CD8-positive, alpha-beta memory T cell (primary cell): ENCODE measurements around the gene VEGFC. TPM values are rescaled to one million over a fixed set of nuclear protein-coding genes. Genes with fewer than 3 reads are reported as not detected.

Source experiments
- CTCF ChIA-PET: fragments of 350-600 bp; sonication (Branson Sonifier 250); formaldehyde crosslinking; loops from one replicate; lab custom pipeline; 2021; ENCODE audit warnings: antibody characterized with exemption; lab: Charles Lee
- POLR2A ChIA-PET: fragments of 350-600 bp; sonication (Branson Sonifier 250); formaldehyde crosslinking; loops from one replicate; lab custom pipeline; 2021; ENCODE audit warnings: antibody characterized with exemption; lab: Charles Lee
- DNase-seq, 5 donors: peaks; one replicate each; pipeline versions ENCODE4 v3.0.0 to v3.0.0-alpha.2; 2020 to 2022; ENCODE audit warnings: mixed read lengths in 1 of 5
- H3K27ac ChIP-seq: one replicate; pipeline ENCODE4 v1.7.0; 2013; ENCODE audit warnings: low read depth, mild to moderate bottlenecking, low read length, moderate library complexity
- H3K27me3 ChIP-seq: 2 replicates; pipeline ENCODE4 v1.7.0; 2013; ENCODE audit warnings: low read length, mild to moderate bottlenecking; ENCODE audit not compliant: insufficient read depth, poor library complexity, severe bottlenecking
- H3K36me3 ChIP-seq: 2 replicates; pipeline ENCODE4 v1.7.0; 2013; ENCODE audit warnings: mild to moderate bottlenecking, low read length, moderate library complexity; ENCODE audit not compliant: insufficient read depth
- H3K4me1 ChIP-seq: 2 replicates; pipeline ENCODE4 v1.7.0; 2013; ENCODE audit warnings: mild to moderate bottlenecking, low read length, moderate library complexity; ENCODE audit not compliant: insufficient read depth
- H3K4me3 ChIP-seq: 2 replicates; pipeline ENCODE4 v1.7.0; 2013; ENCODE audit warnings: mild to moderate bottlenecking, low read length
- H3K9me3 ChIP-seq: 2 replicates; pipeline ENCODE4 v1.7.0; 2013; ENCODE audit warnings: mild to moderate bottlenecking, low read length
- H3K27ac Mint-ChIP-seq, 8 donors: one replicate each; pipeline ENCODE4 v1.8.0; 2020 to 2021; ENCODE audit warnings: mixed read lengths in 8 of 8, mild to moderate bottlenecking in 6 of 8, inconsistent platforms in 3 of 8, moderate library complexity in 3 of 8
- H3K27me3 Mint-ChIP-seq, 2 donors: one replicate each; pipeline ENCODE4 v1.8.0; 2020 to 2021; ENCODE audit warnings: mixed read lengths in 2 of 2, mild to moderate bottlenecking in 1 of 2, moderate library complexity in 1 of 2
- H3K36me3 Mint-ChIP-seq, 3 donors: one replicate each; pipeline ENCODE4 v1.8.0; 2020 to 2021; ENCODE audit warnings: mixed read lengths in 3 of 3, inconsistent platforms in 1 of 3, mild to moderate bottlenecking in 1 of 3
- H3K4me1 Mint-ChIP-seq, 3 donors: one replicate each; pipeline ENCODE4 v1.8.0; 2020 to 2021; ENCODE audit warnings: mixed read lengths in 3 of 3, inconsistent platforms in 1 of 3, mild to moderate bottlenecking in 1 of 3
- H3K4me3 Mint-ChIP-seq, 7 donors: one replicate each; pipeline ENCODE4 v1.8.0; 2020 to 2021; ENCODE audit warnings: mixed read lengths in 7 of 7, mild to moderate bottlenecking in 6 of 7, moderate library complexity in 4 of 7, inconsistent platforms in 2 of 7
- H3K9me3 Mint-ChIP-seq, 5 donors: one replicate each; pipeline ENCODE4 v1.8.0; 2020 to 2022; ENCODE audit warnings: mixed read lengths in 5 of 5, mild to moderate bottlenecking in 3 of 5, moderate library complexity in 2 of 5, inconsistent platforms in 1 of 5
- polyA plus RNA-seq: library from polyadenylated mRNA; unstranded; fragments of 300-500 nt; fragmentation: Illumina TruSeq; gene quantifications from one replicate; pipeline ENCODE4 v1.2.3, GENCODE V29; 2021
- total RNA-seq, 2 experiments: library from RNA; stranded (reverse); gene quantifications; one replicate each; pipeline ENCODE4 v1.2.3, GENCODE V29; 2021

The VEGFC gene
- total and polyA plus RNA-seq, 3 experiments from 2014 or later, result not detected

DNA sequence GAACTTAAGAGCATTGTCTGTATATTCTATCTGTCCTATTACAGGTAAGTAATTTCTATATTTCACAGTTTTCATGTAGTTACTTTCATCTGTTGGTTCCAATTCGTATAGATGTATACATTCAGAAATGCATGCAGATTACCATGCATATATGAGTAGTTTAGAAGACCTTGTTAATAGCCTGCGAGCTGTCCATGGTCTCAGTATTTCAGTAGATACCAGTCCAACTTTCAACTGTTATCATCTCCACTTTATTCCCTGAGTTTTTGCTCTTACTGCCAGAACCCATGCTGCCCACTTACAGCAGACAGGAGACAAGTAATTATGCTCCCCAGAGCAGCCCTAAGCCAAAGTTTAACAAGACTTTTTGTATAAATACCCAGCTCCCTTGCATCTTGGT lies 37.7 kb downstream of the VEGFC start:
- Histone ChIP-seq H3K36me3 (no peaks in the 10 kb centered on the region), H3K9me3 (no peaks in the 10 kb centered on the region), H3K27me3 (no peaks in the 10 kb centered on the region), H3K27ac (no peak overlapping the region), H3K4me3 (no peak overlapping the region), H3K4me1 (no peaks in the 10 kb centered on the region)
- Mint-ChIP-seq H3K27me3 (peaks cover 0 to 3% of the 10 kb centered on the region in 2 donors), H3K4me3 (no peak overlapping the region), H3K27ac (no peak overlapping the region), H3K9me3 (peaks cover 0 to 3% (median 0%) of the 10 kb centered on the region in 5 donors), H3K36me3 (no peaks in the 10 kb centered on the region), H3K4me1 (no peaks in the 10 kb centered on the region)
- ChIA-PET POLR2A (no interaction called here), CTCF (no interaction called here)
- DNase-seq, result no peak

DNA sequence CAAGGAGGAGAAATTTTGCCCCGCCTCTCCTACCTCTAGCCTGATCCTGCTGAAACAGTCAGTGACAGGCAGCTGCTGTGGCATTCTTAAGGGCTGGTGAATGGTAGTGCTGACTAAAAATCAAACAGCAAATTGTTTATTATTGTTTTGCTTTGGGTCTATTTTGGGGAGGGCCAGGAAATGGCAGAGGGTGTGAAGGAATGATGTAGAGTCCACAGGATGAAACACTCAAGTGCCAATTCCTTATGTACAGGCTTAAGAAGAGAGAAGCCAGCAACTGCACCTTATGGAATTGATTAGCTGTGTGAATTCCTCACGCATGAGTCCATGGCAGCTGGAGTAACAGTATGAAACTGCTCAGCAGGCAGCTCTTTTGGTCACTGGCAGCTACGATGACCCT lies 39.7 kb downstream of the VEGFC start:
- Mint-ChIP-seq H3K9me3 (peaks cover 0 to 3% (median 0%) of the 10 kb centered on the region in 5 donors), H3K27ac (no peak overlapping the region), H3K4me1 (no peaks in the 10 kb centered on the region), H3K4me3 (no peak overlapping the region), H3K27me3 (peaks cover 0 to 1% of the 10 kb centered on the region in 2 donors), H3K36me3 (no peaks in the 10 kb centered on the region)
- Histone ChIP-seq H3K9me3 (no peaks in the 10 kb centered on the region), H3K4me3 (no peak overlapping the region), H3K36me3 (no peaks in the 10 kb centered on the region), H3K27ac (no peak overlapping the region), H3K27me3 (no peaks in the 10 kb centered on the region), H3K4me1 (no peaks in the 10 kb centered on the region)
- CTCF ChIA-PET, result no interaction called here
- POLR2A ChIA-PET, result no interaction called here
- no peak for DNase-seq

DNA sequence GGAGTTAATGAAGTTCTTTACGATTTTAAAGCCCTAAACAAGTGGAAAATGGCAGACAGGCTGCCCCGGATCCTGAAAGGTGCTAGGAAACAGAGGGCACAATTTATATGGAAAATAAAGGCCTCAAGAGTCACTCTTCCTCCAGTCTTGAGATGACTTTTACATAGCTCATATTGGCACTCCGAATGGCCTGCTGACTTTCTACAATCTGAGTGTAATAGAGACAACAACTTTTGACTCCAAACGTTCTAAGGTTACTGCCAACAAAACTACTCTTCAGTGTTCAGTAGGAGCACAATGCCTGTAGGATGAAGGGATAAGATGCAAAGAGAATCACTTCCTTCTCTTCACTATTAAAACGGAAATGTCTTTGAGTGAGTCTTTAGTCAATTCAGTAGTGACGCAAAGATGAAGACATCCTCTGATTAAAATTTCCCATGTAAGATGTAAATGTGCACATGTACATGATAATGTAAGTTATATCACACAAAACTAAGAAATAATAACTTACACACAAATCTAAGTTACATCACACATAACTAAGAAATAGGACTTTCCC lies 40.5 kb downstream of the VEGFC start:
- Histone ChIP-seq H3K27ac (no peak overlapping the region), H3K4me1 (no peaks in the 10 kb centered on the region), H3K4me3 (no peak overlapping the region), H3K9me3 (no peaks in the 10 kb centered on the region), H3K27me3 (no peaks in the 10 kb centered on the region), H3K36me3 (no peaks in the 10 kb centered on the region)
- no peak for DNase-seq
- ChIA-PET CTCF (no interaction called here), POLR2A (no interaction called here)
- Mint-ChIP-seq H3K9me3 (peaks cover 0 to 2% (median 0%) of the 10 kb centered on the region in 5 donors), H3K4me1 (no peaks in the 10 kb centered on the region), H3K27ac (no peak overlapping the region), H3K27me3 (peaks cover 0 to 1% of the 10 kb centered on the region in 2 donors), H3K4me3 (no peak overlapping the region), H3K36me3 (no peaks in the 10 kb centered on the region)

DNA sequence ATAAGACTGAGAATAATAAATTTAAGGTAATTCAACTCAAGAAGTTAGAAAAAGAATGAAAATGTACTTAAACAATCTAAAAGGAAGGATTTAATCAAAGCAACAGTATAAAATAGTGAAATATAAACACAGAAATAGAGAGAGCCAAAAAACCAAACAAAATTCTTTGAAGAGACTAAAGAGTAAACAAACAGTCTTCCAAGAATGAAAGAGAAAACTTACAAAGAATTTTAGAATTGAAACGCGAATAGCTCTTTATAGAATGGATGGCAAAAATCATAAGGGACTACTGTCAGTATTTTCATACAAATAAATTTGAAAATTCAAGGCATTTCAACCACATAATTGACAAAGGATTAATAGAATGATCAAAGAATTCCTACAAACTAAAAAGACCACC lies 41.7 kb downstream of the VEGFC start:
- Histone ChIP-seq H3K27ac (no peak overlapping the region), H3K9me3 (no peaks in the 10 kb centered on the region), H3K4me1 (no peaks in the 10 kb centered on the region), H3K4me3 (no peak overlapping the region), H3K27me3 (no peaks in the 10 kb centered on the region), H3K36me3 (no peaks in the 10 kb centered on the region)
- DNase-seq, result no peak
- CTCF ChIA-PET, result no interaction called here
- no peaks in the 10 kb centered on the region for H3K4me1 Mint-ChIP-seq
- no peaks in the 10 kb centered on the region for H3K9me3 Mint-ChIP-seq
- POLR2A ChIA-PET, result no interaction called here
- no peak overlapping the region for H3K27ac Mint-ChIP-seq
- no peaks in the 10 kb centered on the region for H3K36me3 Mint-ChIP-seq
- no peak overlapping the region for H3K4me3 Mint-ChIP-seq
- H3K27me3 Mint-ChIP-seq, result no peaks in the 10 kb centered on the region

DNA sequence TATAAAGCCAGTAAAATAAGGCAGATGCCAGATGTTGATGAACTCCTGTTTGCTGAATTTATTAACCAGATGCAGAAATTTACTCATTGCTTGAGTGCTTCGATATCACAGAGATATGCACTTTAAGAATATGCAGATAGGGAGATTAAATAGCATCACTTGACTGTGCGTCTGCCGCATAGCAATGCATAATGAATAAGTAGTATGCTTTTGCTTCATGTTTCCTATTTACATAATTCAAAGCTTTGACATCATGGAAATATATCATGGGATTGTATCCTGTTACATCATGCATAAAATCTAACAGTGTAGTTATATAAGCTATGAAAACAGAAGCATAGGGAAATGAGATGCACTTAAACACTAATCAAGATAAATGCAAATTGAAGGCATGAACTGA lies 45.9 kb downstream of the VEGFC start:
- H3K9me3 Mint-ChIP-seq, result peaks cover 0 to 1% (median 0%) of the 10 kb centered on the region in 5 donors
- no peaks in the 10 kb centered on the region for H3K4me1 ChIP-seq
- POLR2A ChIA-PET, result no interaction called here
- no peak overlapping the region for H3K4me3 ChIP-seq
- H3K4me3 Mint-ChIP-seq, result no peak overlapping the region
- no peak overlapping the region for H3K27ac ChIP-seq
- no peaks in the 10 kb centered on the region for H3K27me3 Mint-ChIP-seq
- no peaks in the 10 kb centered on the region for H3K36me3 Mint-ChIP-seq
- no peak overlapping the region for H3K27ac Mint-ChIP-seq
- H3K36me3 ChIP-seq, result no peaks in the 10 kb centered on the region
- no peak for DNase-seq
- CTCF ChIA-PET, result no interaction called here
- no peaks in the 10 kb centered on the region for H3K27me3 ChIP-seq
- no peaks in the 10 kb centered on the region for H3K4me1 Mint-ChIP-seq
- no peaks in the 10 kb centered on the region for H3K9me3 ChIP-seq

DNA sequence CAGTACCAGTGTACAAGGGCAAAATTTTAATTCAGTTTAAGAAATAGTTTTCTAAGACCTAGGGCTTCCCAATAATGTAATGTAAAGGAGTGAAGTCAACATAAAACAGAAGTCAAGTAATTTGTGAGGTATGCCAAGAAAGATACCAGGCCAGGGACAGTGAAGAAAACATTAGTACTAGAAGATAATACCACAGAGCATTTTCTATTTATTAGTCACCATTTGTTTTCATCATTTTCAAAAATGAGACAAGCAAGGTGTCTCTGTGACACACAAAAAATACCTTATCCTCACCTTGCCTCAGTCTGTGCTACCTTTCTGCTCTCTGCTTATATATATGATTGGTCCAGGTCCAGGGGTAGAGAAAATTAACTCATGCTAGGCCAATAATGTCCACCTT lies 46.8 kb downstream of the VEGFC start:
- H3K36me3 Mint-ChIP-seq, result no peaks in the 10 kb centered on the region
- H3K27ac Mint-ChIP-seq, result no peak overlapping the region
- H3K27ac ChIP-seq, result no peak overlapping the region
- no peaks in the 10 kb centered on the region for H3K27me3 ChIP-seq
- no peaks in the 10 kb centered on the region for H3K27me3 Mint-ChIP-seq
- no peak overlapping the region for H3K4me3 Mint-ChIP-seq
- peaks cover 0 to 1% (median 0%) of the 10 kb centered on the region in 5 donors for H3K9me3 Mint-ChIP-seq
- H3K36me3 ChIP-seq, result no peaks in the 10 kb centered on the region
- no peak for DNase-seq
- H3K4me1 ChIP-seq, result no peaks in the 10 kb centered on the region
- ChIA-PET POLR2A (no interaction called here), CTCF (no interaction called here)
- H3K4me1 Mint-ChIP-seq, result no peaks in the 10 kb centered on the region
- H3K4me3 ChIP-seq, result no peak overlapping the region
- no peaks in the 10 kb centered on the region for H3K9me3 ChIP-seq

DNA sequence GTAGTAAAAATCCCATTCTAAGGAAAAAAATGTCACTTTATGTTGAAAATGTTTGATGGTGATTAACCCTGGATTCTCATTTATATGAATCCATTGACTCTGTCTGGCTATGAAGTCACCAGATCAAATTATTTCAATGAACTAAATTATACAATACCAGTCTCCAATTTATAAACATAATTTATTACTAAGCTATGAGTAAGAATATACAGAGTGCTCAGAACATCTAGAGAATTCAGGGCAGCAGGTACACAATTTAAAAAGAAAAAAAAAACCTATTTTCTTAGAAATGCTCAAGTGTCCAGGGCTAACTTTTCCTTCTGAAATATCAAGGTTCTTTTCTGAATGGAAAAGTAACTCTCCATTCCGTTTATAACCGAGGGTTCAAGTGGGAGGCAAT lies 48.6 kb downstream of the VEGFC start:
- H3K9me3 ChIP-seq, result no peaks in the 10 kb centered on the region
- ChIA-PET POLR2A (no interaction called here), CTCF (no interaction called here)
- peaks cover 0 to 2% (median 0%) of the 10 kb centered on the region in 5 donors for H3K9me3 Mint-ChIP-seq
- no peak overlapping the region for H3K4me3 Mint-ChIP-seq
- no peak overlapping the region for H3K4me3 ChIP-seq
- H3K36me3 ChIP-seq, result no peaks in the 10 kb centered on the region
- no peaks in the 10 kb centered on the region for H3K27me3 ChIP-seq
- no peaks in the 10 kb centered on the region for H3K4me1 ChIP-seq
- H3K27ac Mint-ChIP-seq, result no peak overlapping the region
- no peaks in the 10 kb centered on the region for H3K36me3 Mint-ChIP-seq
- H3K4me1 Mint-ChIP-seq, result no peaks in the 10 kb centered on the region
- no peak overlapping the region for H3K27ac ChIP-seq
- DNase-seq, result no peak
- no peaks in the 10 kb centered on the region for H3K27me3 Mint-ChIP-seq

DNA sequence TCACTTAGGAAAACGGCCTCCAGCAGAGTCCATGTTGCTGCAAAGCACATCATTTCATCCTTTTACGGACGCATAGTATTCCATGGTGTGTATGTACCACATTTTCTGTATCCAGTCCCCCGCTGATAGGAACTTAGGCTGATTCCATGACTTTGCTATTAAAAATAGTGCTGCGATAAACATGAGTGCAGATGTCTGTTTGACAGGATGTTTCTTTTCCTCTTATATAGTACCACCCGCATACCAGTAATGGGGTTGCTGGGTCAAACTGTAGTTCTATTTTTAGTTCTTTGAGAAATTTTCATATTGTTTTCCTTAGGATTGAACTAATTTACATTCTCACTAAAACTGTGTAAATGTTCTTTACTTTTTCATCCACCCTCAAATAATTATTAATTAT lies 50.5 kb downstream of the VEGFC start:
- H3K27ac ChIP-seq, result no peak overlapping the region
- H3K27me3 ChIP-seq, result no peaks in the 10 kb centered on the region
- Mint-ChIP-seq H3K27ac (no peak overlapping the region), H3K36me3 (no peaks in the 10 kb centered on the region), H3K4me1 (no peaks in the 10 kb centered on the region), H3K4me3 (no peak overlapping the region), H3K9me3 (peaks cover 0 to 2% (median 0%) of the 10 kb centered on the region in 5 donors), H3K27me3 (no peaks in the 10 kb centered on the region)
- CTCF ChIA-PET, result no interaction called here
- no peak for DNase-seq
- no peaks in the 10 kb centered on the region for H3K36me3 ChIP-seq
- H3K4me3 ChIP-seq, result no peak overlapping the region
- H3K4me1 ChIP-seq, result no peaks in the 10 kb centered on the region
- POLR2A ChIA-PET, result no interaction called here
- no peaks in the 10 kb centered on the region for H3K9me3 ChIP-seq

DNA sequence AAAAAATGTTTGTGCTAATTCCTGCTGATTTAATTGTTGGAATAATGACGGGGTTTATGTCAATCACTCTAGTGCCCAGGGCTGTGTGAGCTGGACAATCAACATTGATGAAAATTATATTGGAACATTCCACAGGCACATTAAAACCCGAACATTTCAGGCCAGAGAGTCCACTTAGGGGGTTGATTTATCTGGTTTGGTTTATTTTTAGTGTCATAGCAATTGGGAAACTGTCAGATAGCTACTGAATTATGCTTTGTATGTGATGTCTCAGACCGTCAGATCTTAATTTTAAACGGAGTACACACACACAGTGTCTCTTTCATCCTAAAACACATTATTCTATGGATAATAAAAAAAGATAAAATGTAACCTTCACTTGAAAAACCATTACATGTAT lies 51.5 kb downstream of the VEGFC start:
- H3K36me3 Mint-ChIP-seq, result no peaks in the 10 kb centered on the region
- peaks cover 0 to 2% (median 0%) of the 10 kb centered on the region in 5 donors for H3K9me3 Mint-ChIP-seq
- H3K36me3 ChIP-seq, result no peaks in the 10 kb centered on the region
- no peaks in the 10 kb centered on the region for H3K27me3 Mint-ChIP-seq
- no peaks in the 10 kb centered on the region for H3K4me1 Mint-ChIP-seq
- H3K27me3 ChIP-seq, result no peaks in the 10 kb centered on the region
- ChIA-PET CTCF (no interaction called here), POLR2A (no interaction called here)
- H3K9me3 ChIP-seq, result no peaks in the 10 kb centered on the region
- H3K4me3 ChIP-seq, result no peak overlapping the region
- H3K27ac ChIP-seq, result no peak overlapping the region
- no peak for DNase-seq
- H3K4me1 ChIP-seq, result no peaks in the 10 kb centered on the region
- H3K27ac Mint-ChIP-seq, result no peak overlapping the region
- no peak overlapping the region for H3K4me3 Mint-ChIP-seq
